ENCODE data around the gene SLC15A1.
"Not testable (repeated sequence)": the region's sequence is repeated elsewhere in the genome, so short reads cannot be mapped to it uniquely, and the experiment has no call there.

- TF ChIP-seq CTCF (IDR thresholded peaks at IDR 0.05; ENCODE audit: low read length); EZH2 (optimal IDR thresholded peaks at IDR 0.05; ENCODE audit: low read depth, low read length); EZH2phosphoT487 (IDR thresholded peaks at IDR 0.05; ENCODE audit: low read length): not testable (repeated sequence)
These were observed 114.1 kb downstream of the SLC15A1 start for GRCh38 chr13:98638352-98638751.

Data from MM.1S (cell line).